NCI-H1694 treated with DMSO at 0.1 percent for 48 hours (cell line): ENCODE results near the gene RAP1GDS1.
"Not testable (repeated sequence)": the region's sequence is repeated elsewhere in the genome, so short reads cannot be mapped to it uniquely, and the experiment has no call there.

Source experiments
- DNase-seq: peaks from one replicate; lab custom pipeline; 2025; lab: John Stamatoyannopoulos, UW

Gene RAP1GDS1

GRCh38 chr4:98352940-98353339 lies 91.8 kb downstream of the RAP1GDS1 start:
- DNase-seq, result no peak

- DNase-seq, result no peak
Observed at GRCh38 chr4:98358630-98359248, 97.6 kb downstream of the RAP1GDS1 start.

GRCh38 chr4:98359646-98360045 lies 98.5 kb downstream of the RAP1GDS1 start:
- no peak for DNase-seq

GRCh38 chr4:98363431-98363830 lies 102.2 kb downstream of the RAP1GDS1 start:
- no peak for DNase-seq

- DNase-seq, result not testable (repeated sequence)
Observed at GRCh38 chr4:98366275-98366674, 105.1 kb downstream of the RAP1GDS1 start.

GRCh38 chr4:98368000-98368399 lies 106.8 kb downstream of the RAP1GDS1 start:
- not testable (repeated sequence) for DNase-seq

GRCh38 chr4:98369322-98369721 lies 108.1 kb downstream of the RAP1GDS1 start:
- no peak for DNase-seq

GRCh38 chr4:98374643-98375042 lies 113.5 kb downstream of the RAP1GDS1 start:
- no peak for DNase-seq

GRCh38 chr4:98377559-98377958 lies 116.4 kb downstream of the RAP1GDS1 start:
- DNase-seq, result no peak

- DNase-seq, result no peak
Observed at GRCh38 chr4:98381306-98381705, 120.1 kb downstream of the RAP1GDS1 start.

- DNase-seq, result no peak
Observed at GRCh38 chr4:98383431-98384106, 122.4 kb downstream of the RAP1GDS1 start.

- DNase-seq, result no peak
Observed at GRCh38 chr4:98385831-98386230, 124.6 kb downstream of the RAP1GDS1 start.

GRCh38 chr4:98387345-98388026 lies 126.3 kb downstream of the RAP1GDS1 start:
- no peak for DNase-seq

GRCh38 chr4:98394134-98394533 lies 132.9 kb downstream of the RAP1GDS1 start:
- no peak for DNase-seq

- no peak for DNase-seq
Observed at GRCh38 chr4:98399915-98400314, 138.7 kb downstream of the RAP1GDS1 start.

- no peak for DNase-seq
Observed at GRCh38 chr4:98406819-98407218, 145.6 kb downstream of the RAP1GDS1 start.

GRCh38 chr4:98411731-98412130 lies 150.5 kb downstream of the RAP1GDS1 start:
- no peak for DNase-seq

- DNase-seq, result no peak
Observed at GRCh38 chr4:98416844-98417243, 155.7 kb downstream of the RAP1GDS1 start.

- DNase-seq, result not testable (repeated sequence)
Observed at GRCh38 chr4:98420151-98420550, 159.0 kb downstream of the RAP1GDS1 start.

GRCh38 chr4:98421111-98421510 lies 159.9 kb downstream of the RAP1GDS1 start:
- DNase-seq, result no peak

GRCh38 chr4:98423009-98423408 lies 161.8 kb downstream of the RAP1GDS1 start:
- no peak for DNase-seq

- no peak for DNase-seq
Observed at GRCh38 chr4:98430708-98431403, 169.7 kb downstream of the RAP1GDS1 start.

- no peak for DNase-seq
Observed at GRCh38 chr4:98433691-98434090, 172.5 kb downstream of the RAP1GDS1 start.
